Left forelimb (tissue), 1 donor: ENCODE results near the gene UBR4.
"Not testable (repeated sequence)": the region's sequence is repeated elsewhere in the genome, so short reads cannot be mapped to it uniquely, and the experiment has no call there.

Experiments
- DNase-seq: peaks from one replicate; pipeline ENCODE4 v3.0.0-alpha.2; 2018; ENCODE audit warnings: low spot score

Gene UBR4

DNA sequence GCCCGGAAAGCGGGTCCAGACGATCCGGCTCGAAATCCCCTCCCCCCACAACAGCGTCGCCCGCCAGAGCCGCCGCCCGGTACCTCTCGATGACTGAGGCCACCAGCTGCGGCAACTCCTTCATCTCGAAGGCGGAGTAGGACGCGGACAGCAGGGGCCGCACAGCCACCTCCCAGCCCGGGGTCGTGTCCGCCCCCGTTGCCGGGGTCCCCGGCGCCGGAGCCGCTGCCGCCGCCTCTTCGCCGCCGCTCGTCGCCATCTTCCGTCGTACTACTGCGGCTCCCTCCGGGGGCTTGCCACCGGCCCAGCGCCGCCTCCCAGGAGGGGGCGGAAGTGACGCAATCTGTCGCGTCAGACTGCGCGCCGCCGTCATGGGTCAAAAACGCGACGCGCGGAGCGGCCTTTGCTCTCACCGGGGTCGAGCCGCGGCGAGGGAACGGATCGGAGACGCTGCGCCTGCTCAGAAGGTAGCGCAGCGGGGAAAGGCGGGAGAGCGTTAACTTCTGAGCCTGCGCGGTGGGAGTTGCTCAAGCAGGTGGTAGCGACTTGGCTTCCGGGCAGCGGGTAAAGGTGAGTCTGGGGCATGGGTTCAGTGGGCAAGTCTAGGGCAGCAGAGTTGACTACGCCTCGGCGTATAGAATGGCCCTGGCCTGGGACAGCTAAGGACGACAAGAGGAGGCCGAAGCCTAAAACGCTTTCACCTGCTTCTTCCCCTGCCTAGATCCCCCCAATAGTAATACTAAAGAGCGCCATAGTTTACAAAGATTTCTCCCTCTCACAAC, at the start of gene UBR4:
Gene UBR4 (minus strand): TSS at position 277 of the 782 bp plus-strand sequence. CDS start 18 bp downstream, at position 259.
- peak; percentile 96 for DNase-seq

DNA sequence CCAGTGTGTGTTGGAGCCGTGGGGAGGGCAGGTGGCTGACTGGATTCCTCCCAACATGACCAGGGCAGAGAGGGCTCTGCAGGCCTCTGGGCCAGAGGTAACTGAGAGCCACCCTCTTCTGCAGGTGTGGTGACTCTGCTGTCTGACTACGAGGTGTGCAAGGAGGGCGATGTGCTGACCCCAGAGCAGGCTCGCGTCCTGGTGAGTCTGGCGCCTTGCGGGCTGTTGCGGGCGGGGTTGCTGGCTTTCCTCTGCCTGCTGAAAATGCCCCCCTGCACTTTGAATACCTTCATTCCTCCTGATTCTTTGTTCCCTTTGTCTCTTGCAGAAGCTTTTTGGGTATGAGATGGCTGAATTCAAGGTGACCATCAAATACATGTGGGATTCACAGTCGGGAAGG, 48.3 kb upstream of the UBR4 start:
- no peak for DNase-seq

DNA sequence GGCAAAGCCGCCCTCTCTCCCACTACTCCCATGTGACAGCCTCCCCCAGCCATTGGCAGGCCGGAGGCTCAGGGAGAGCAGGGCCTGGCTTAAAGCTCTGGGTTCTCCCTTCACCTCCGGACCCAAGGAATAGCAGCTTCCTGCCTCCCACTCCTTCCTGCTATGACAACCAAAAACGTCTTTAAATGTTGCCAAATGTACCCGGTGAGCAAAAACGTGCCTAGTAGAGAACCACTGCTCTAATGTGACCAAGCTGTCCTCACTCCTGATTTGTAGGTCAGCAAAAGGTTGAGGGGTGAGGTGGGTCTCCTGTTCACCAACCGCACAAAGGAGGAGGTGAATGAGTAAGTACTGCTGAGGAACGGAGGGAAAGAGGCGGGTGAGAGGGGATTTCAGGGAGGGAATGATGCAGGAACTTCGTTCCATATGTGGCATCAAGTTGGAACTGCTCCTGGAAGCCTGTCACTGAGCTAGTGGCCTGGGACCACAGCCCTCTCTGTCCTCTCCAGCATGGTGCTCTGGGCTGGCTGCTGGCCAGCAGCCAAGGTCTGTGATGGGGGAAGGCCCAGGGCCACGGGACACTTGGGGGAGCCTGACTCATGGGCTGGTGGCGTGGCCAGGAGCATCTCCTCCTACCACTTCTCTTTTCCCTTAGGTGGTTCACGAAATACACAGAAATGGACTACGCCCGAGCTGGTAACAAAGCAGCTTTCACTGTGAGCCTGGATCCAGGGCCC, 47.3 kb upstream of the UBR4 start:
- no peak for DNase-seq

DNA sequence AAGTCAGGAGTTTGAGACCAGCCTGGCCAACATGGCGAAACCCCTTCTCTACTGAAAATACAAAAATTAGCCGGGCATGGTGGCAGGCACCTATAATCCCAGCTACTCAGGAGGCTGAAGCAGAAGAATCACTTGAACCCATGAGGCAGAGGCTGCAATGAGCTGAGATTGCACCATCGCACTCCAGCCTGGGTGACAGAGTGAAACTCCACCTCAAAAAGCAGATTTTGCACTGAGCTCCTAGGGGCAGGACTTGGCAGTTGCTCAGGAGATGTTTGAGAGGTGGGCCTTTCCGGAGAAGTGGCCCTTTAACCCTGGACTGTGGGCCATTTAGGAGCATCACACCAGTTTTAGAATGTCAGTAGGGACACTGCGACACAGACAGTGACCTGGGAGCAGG, 46.2 kb upstream of the UBR4 start:
- not testable (repeated sequence) for DNase-seq

GRCh38 chr1:19255288-19255687, 45.2 kb upstream of the UBR4 start:
- DNase-seq = no peak

DNA sequence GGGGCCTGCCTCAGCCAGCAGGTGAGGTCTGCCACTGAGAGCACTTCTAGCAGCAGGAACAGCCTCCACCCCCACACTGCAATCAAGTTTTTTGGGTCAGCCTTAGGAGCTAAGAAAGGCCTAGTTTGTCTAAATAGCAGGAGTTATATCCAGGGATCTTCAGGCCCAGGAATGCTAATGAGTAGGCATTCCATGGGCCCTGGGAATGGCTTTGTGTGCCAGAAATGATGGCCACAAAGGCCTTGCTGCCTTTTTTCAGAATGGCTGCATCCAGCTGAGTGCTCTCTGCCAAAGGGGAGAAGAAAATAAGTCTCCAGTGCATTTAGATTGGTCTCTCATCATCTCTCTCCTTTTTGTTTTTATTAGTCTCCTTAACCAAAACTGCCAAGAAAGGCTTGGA, 44.4 kb upstream of the UBR4 start:
- DNase-seq = no peak

DNA sequence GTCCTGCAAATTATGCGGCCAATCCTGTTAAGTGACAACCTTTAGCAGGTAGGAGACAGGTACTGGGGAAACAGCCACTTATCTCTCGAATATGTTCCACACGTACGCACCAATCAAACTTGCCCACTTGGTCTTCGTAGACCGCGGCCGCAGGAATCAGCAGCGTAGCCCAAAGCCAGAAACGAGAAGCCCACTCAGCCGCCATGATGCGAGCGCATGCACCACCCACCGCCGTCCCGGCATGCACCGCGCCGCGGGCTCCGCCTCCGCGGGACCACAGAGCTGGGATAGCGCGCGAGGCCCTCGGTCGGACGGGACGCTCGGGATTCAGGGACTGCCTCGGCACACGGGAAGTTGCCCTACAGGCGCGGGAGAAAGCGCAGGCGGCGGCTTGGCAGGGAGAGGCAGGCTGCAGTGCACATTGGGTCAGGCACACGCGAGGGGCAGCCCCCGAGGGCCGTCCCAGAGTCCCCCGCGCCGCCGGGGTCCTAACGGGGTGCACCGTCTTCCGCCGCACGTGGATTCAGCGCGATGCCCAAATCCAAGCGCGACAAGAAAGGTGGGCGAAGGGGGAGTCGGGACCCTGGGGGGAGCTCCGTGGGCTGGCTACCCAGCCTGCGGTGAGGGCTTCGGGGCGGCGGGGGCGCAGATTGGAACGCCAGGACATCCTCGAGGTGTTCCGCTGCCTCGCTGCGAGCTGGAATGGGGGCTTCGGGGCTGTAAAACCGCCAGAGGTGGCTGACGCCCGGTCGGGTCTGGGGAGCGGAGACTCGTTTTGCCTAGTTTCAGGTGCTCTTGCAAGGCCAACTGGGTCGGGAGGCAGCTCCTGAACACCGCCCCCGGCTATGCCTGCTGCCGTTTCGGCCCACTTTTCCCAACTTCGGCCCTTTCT, 41.5 kb upstream of the UBR4 start, which contains the start of the genes EMC1 and MRTO4:
Gene EMC1 (minus strand): TSS at position 220 of the 892 bp plus-strand sequence. CDS start 15 bp downstream, at position 205.
Gene MRTO4 (plus strand): TSS at position 501 of the 892 bp plus-strand sequence. CDS start 31 bp downstream, at position 532.
- peak; percentile 96 for DNase-seq

DNA sequence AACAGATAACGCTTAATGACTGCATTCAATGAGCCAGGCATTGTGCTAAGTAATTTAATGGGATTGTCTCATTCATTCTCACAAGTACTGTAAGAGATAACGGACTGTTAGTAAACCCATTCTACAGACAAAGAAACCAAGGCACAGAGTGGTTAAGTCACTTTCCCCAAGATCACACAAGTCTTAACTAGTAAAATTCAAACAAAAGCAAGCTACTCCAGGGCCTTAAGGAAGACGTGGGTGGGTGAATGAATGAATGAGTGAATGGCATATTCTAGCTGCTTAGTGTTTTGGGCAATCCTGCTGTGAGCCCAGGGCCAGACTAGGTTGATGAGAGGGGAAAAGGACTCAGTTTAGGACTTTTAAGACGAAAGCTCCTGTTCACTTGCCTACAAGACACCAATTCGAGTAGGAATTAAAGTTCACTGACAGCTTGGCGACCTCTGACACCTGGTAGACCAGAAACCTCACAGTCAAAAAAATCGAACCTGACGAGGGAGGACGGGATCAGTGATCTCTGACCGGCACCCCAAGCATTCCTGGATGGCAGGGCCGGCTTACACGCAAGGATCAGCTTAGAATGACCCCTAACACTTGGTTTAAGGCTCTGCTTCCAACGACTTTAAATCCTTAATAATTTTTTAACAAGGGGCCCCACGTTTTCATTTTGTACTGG, 40.7 kb upstream of the UBR4 start:
- no peak for DNase-seq

- no peak for DNase-seq
Observed at GRCh38 chr1:19240673-19241538, 30.8 kb upstream of the UBR4 start.

GRCh38 chr1:19239876-19240275, 29.8 kb upstream of the UBR4 start:
- no peak for DNase-seq

GRCh38 chr1:19234224-19234623, 24.2 kb upstream of the UBR4 start:
- no peak for DNase-seq

DNA sequence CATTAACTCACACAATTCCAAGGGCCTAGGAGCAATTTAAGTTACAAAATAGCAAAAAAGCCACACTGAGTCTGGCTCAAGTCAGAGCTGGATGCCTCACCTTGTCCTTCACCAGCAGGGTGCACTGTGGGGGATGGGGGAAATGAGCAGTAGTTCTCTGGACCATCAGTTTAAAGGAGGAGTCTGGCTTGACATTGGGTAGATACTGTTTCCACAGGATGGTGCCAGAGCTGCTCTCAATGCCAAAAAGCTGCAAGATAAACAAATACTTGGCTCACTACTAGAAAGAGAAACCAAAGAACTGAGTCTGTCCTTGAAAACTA, 22.4 kb upstream of the UBR4 start:
- DNase-seq = no peak

GRCh38 chr1:19231736-19232523, 21.9 kb upstream of the UBR4 start:
- DNase-seq = not testable (repeated sequence)

GRCh38 chr1:19229828-19230325, 19.8 kb upstream of the UBR4 start:
- DNase-seq = no peak

DNA sequence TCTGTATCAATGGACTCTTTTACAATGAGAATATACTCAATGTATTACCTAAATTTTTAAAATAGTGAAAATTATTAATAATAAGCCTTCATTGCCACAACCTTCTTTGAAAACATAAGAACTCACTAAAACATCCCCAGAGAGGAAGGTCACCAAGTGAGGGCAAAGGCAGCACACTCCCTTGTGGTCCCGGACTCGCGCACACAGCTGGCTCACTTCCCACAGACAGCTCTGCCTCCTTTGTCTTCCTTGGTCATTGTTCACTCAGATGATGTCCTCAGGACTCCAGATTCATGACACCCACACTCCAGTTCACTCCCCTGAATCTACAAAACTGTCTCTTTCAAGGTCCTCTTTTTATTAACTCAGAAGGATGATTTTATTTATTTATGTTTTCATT, 19.2 kb upstream of the UBR4 start:
- DNase-seq = no peak

- DNase-seq = no peak
Observed at GRCh38 chr1:19222979-19223824, 13.1 kb upstream of the UBR4 start.

- no peak for DNase-seq
Observed at GRCh38 chr1:19222573-19222972, 12.5 kb upstream of the UBR4 start.

DNA sequence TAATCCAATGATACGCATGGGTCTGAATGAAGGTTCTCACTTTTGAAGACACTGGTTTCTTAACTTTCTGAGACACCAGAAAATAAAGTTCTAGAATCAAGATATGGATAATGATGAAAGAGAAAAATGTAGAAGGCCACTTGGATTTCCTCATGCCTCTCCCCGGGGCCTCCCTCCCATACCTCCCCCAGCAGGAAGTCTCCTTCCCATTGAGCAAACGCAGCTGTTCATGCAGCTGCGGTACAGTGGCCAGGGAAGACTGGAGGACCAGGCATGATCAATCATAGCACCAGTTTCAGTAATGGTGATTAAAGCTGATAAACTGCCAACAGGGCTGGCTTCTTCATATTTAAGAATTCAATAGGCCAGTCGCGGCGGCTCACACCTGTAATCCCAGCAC, 10.9 kb upstream of the UBR4 start:
- DNase-seq = no peak
